ENCODE measurements around the gene RO60. TPM values are rescaled to one million over a fixed set of nuclear protein-coding genes. Genes with fewer than 3 reads are reported as not detected.

RO60 gene
- total RNA-seq, 4 donors from 2014 or later, result 43.4 to 63.9 (median 62.6) TPM

DNA sequence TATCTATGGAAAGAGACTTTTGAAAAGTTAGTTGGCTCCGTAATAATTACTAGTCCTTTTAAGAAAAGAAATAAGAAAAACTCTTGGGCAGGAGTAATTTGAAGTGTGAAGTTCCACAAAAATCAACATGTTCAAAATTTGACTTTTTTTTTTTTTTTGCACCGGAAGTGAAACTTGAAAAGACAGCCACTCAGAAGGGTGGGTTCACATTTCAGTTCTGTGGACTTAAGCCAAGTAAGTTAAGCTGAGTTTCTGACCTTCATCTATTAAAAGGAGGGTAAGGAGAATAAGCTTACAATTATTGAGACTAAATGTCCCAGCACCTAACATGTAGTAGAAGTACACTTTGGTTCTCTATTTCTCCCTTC, 11.0 kb downstream of the RO60 start:
- H3K4me3 ChIP-seq, result no peak overlapping the region
- H3K27me3 ChIP-seq, result no peaks in the 10 kb centered on the region
- no peak overlapping the region for H3K27ac ChIP-seq
- WGBS, result 62% methylated on average over 2 of the region's 2 CpGs
- H3K9me3 ChIP-seq, result no peaks in the 10 kb centered on the region
- H3K4me1 ChIP-seq, result peaks cover 2% of the 10 kb centered on the region
- no peak for DNase-seq (ENCODE audit: low spot score in 2 of 2)
- peaks cover 2% of the 10 kb centered on the region for H3K36me3 ChIP-seq
- TF ChIP-seq POLR2AphosphoS5 (IDR thresholded peaks at IDR 0.05) (no peak), CTCF (IDR thresholded peaks at IDR 0.05) (no peak)

DNA sequence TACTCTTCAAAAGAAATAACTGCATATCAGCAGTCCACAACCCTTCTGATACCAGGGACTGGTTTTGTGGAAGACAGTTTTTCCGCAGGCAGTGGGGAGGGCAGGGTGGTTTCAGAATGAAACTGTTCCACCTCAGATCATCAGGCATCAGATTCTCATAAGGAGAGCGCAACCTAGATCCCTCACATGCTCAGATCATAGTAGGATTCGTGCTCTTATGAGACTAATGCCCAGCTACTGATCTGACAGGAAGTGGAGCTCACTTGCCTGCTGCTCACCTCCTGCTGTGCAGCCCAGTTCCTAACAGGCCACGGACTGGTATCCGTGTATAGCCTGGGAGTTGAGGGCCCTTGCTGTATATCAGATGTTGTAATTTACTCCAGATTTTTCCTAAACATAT, 11.5 kb downstream of the RO60 start:
- Histone ChIP-seq H3K36me3 (peaks cover 2% of the 10 kb centered on the region), H3K4me1 (peaks cover 2% of the 10 kb centered on the region), H3K27me3 (no peaks in the 10 kb centered on the region), H3K9me3 (no peaks in the 10 kb centered on the region), H3K4me3 (no peak overlapping the region), H3K27ac (no peak overlapping the region)
- WGBS, result 71% methylated on average over 5 of the region's 5 CpGs
- no peak for TF ChIP-seq POLR2AphosphoS5 (IDR thresholded peaks at IDR 0.05)
- TF ChIP-seq EP300 (IDR thresholded peaks at IDR 0.05), result no peak
- TF ChIP-seq POLR2A (IDR thresholded peaks at IDR 0.05), result no peak
- TF ChIP-seq CTCF (IDR thresholded peaks at IDR 0.05), result no peak
- no peak for DNase-seq (ENCODE audit: low spot score in 2 of 2)

DNA sequence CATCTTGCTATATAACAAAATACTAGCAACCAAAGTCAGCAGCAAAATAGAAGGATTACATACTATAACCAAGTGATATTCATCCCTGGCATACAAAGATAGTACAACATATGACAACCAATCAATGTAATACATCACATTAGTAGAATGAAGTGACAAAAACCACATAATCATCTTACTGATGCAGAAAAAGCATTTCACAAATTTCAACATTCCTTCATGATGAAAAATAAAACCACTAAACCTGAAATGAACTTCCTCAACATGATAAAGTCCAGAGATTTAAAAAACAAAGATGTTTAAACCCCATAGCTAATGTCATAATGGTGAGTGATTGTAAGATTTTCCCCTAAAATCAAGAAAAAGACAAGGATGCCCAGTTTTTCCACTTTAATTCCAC, 18.6 kb downstream of the RO60 start:
- peaks cover 54% of the 10 kb centered on the region for H3K36me3 ChIP-seq
- TF ChIP-seq POLR2A (IDR thresholded peaks at IDR 0.05) (no peak), EP300 (IDR thresholded peaks at IDR 0.05) (no peak), CTCF (IDR thresholded peaks at IDR 0.05) (no peak), POLR2AphosphoS5 (IDR thresholded peaks at IDR 0.05) (no peak)
- no peak overlapping the region for H3K4me3 ChIP-seq

GRCh38 chr1:193079187-193079586, 19.8 kb downstream of the RO60 start:
- Histone ChIP-seq H3K9me3 (no peaks in the 10 kb centered on the region), H3K36me3 (peaks cover 61% of the 10 kb centered on the region)
- DNase-seq (ENCODE audit: low spot score in 2 of 2), result no peak

More for the DNA sequence above, 18.6 kb downstream of the RO60 start:
- H3K4me1 ChIP-seq, result no peaks in the 10 kb centered on the region
- no peak for DNase-seq (ENCODE audit: low spot score in 2 of 2)
- no peaks in the 10 kb centered on the region for H3K27me3 ChIP-seq
- no peak overlapping the region for H3K27ac ChIP-seq
- no peaks in the 10 kb centered on the region for H3K9me3 ChIP-seq

DNA sequence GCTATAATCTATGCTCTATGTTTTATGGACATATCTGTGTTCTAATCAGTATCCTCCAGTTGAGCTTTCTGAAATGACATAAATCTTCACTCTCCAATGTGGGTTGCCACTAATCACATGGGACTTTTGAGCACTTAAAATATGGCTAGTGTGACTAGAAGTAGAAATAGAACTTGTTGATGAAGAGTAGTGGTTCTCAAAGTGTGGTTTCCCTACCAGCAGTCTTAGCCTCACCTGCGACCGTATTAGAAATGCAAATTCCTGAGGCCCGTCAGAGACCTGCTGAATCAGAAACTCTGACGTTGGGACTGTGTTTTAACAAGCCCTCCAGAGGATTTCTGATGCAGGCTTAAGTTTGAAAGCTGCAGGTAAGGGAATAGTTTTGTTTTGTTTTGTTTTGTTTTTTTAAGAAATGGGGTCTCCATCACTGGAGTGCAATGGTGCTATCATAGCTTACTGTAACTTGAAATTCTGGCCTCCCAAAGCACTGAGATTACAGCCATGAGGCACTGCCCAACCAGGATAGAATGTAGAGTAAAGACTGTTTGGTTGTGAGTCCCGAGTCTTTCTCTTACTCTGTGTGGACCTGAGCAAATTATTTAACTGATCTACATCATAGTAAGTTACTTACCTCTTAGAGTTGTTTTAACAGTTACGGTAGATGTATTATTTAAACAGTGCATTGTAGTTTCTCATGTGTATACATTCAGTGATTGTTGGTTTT, 24.1 kb downstream of the RO60 start:
- DNase-seq (ENCODE audit: low spot score in 2 of 2), result no peak
- WGBS, result 84% methylated on average over 6 of the region's 6 CpGs
- no peaks in the 10 kb centered on the region for H3K9me3 ChIP-seq
- no peak overlapping the region for H3K4me3 ChIP-seq
- H3K27ac ChIP-seq, result no peak overlapping the region
- peaks cover 50% of the 10 kb centered on the region for H3K36me3 ChIP-seq
- TF ChIP-seq EP300 (IDR thresholded peaks at IDR 0.05), result no peak
- TF ChIP-seq POLR2A (IDR thresholded peaks at IDR 0.05), result no peak
- no peak for TF ChIP-seq POLR2AphosphoS5 (IDR thresholded peaks at IDR 0.05)
- TF ChIP-seq CTCF (IDR thresholded peaks at IDR 0.05), result no peak
- H3K4me1 ChIP-seq, result no peaks in the 10 kb centered on the region
- H3K27me3 ChIP-seq, result no peaks in the 10 kb centered on the region

More at GRCh38 chr1:193079187-193079586, 19.8 kb downstream of the RO60 start:
- WGBS, result 90% methylated on average over 3 of the region's 3 CpGs
- TF ChIP-seq CTCF (IDR thresholded peaks at IDR 0.05), result no peak
- TF ChIP-seq POLR2A (IDR thresholded peaks at IDR 0.05), result no peak
- no peak for TF ChIP-seq EP300 (IDR thresholded peaks at IDR 0.05)
- no peak for TF ChIP-seq POLR2AphosphoS5 (IDR thresholded peaks at IDR 0.05)
- Histone ChIP-seq H3K4me3 (no peak overlapping the region), H3K27me3 (no peaks in the 10 kb centered on the region), H3K27ac (no peak overlapping the region), H3K4me1 (no peaks in the 10 kb centered on the region)

All from suprapubic skin (tissue), 4 donors.